LNCAP (cell line): Measurements from ENCODE around the gene GFOD2.

Source experiments
- TF ChIP-seq, protein P1 (sequence below): fragments of 450-650 bp; IDR thresholded peaks from 2 replicates; pipeline ENCODE4 v1.5.1; 2017; ENCODE audit warnings: mild to moderate bottlenecking

GFOD2 gene

GRCh38 chr16:67657751-67658518, 61.2 kb downstream of the GFOD2 start:
- TF ChIP-seq, protein P1, sequence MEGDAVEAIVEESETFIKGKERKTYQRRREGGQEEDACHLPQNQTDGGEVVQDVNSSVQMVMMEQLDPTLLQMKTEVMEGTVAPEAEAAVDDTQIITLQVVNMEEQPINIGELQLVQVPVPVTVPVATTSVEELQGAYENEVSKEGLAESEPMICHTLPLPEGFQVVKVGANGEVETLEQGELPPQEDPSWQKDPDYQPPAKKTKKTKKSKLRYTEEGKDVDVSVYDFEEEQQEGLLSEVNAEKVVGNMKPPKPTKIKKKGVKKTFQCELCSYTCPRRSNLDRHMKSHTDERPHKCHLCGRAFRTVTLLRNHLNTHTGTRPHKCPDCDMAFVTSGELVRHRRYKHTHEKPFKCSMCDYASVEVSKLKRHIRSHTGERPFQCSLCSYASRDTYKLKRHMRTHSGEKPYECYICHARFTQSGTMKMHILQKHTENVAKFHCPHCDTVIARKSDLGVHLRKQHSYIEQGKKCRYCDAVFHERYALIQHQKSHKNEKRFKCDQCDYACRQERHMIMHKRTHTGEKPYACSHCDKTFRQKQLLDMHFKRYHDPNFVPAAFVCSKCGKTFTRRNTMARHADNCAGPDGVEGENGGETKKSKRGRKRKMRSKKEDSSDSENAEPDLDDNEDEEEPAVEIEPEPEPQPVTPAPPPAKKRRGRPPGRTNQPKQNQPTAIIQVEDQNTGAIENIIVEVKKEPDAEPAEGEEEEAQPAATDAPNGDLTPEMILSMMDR: no peak

GRCh38 chr16:67657017-67657608, 62.0 kb downstream of the GFOD2 start:
- TF ChIP-seq, protein P1: no peak

GRCh38 chr16:67656344-67657016, 62.6 kb downstream of the GFOD2 start:
- TF ChIP-seq, protein P1: no peak

- TF ChIP-seq, protein P1: no peak
Measured at GRCh38 chr16:67655363-67655762, 63.8 kb downstream of the GFOD2 start.

GRCh38 chr16:67654403-67654911, 64.7 kb downstream of the GFOD2 start:
- TF ChIP-seq, protein P1: no peak

DNA sequence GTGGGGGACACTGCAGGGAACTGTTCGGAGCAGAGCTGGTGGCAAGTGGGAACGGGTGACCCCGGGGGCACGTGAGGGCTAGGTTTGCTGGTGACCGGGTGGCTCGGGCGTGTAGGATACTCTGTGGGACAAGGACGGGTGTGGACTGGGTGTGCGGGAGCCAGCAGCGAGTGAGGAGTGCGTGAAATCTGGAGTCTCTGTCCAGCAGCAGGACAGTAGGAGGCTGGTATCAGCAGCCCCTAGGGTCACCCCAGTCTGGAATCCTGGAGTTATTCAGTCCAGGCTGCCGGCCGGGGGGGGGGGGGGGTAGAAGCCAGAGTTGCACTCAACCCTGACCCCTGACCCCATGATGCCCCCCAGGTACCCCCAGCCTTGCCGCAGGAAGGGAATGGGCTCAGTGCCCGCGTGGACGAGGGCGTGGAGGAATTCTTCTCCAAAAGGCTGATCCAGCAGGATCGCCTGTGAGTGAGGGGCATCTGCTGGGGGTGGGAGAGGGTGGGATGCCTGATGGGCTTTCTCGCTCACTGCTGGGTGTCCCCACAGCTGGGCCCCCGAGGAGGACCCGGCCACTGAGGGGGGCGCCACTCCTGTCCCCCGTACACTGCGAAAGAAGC, 65.2 kb downstream of the GFOD2 start:
- TF ChIP-seq, protein P1: no peak

- TF ChIP-seq, protein P1: peak; percentile 40
Measured at GRCh38 chr16:67653128-67653788, 65.9 kb downstream of the GFOD2 start.
